ENCODE results near the gene PWWP2A. TPM values are rescaled to one million over a fixed set of nuclear protein-coding genes. Genes with fewer than 3 reads are reported as not detected.

PWWP2A gene
- total RNA-seq, 1 donor, result 26.8 TPM

DNA sequence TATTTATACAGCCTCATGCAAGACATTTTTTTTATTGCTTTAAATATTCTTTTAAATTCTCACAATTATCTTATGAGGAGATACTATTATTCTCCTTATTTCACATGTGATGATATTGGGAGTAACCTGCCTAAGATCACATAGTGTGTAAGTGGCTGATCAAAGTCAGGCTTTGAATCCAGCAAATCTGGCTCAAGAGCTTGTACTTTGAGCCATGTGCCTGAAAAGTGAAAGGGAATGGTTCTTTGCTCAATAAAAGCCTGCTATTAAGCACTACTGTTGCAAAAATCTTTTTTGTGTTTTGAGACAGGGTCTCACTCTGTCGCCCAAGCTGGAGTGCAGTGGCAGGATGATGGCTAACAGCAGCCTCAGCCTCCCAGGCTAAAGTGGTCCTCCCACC lies 35.1 kb downstream of the PWWP2A start:
- TF ChIP-seq, protein P1, sequence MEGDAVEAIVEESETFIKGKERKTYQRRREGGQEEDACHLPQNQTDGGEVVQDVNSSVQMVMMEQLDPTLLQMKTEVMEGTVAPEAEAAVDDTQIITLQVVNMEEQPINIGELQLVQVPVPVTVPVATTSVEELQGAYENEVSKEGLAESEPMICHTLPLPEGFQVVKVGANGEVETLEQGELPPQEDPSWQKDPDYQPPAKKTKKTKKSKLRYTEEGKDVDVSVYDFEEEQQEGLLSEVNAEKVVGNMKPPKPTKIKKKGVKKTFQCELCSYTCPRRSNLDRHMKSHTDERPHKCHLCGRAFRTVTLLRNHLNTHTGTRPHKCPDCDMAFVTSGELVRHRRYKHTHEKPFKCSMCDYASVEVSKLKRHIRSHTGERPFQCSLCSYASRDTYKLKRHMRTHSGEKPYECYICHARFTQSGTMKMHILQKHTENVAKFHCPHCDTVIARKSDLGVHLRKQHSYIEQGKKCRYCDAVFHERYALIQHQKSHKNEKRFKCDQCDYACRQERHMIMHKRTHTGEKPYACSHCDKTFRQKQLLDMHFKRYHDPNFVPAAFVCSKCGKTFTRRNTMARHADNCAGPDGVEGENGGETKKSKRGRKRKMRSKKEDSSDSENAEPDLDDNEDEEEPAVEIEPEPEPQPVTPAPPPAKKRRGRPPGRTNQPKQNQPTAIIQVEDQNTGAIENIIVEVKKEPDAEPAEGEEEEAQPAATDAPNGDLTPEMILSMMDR (IDR thresholded peaks at IDR 0.05; ENCODE audit: extremely low read depth, low read depth, low read length), result no peak
- no peaks in the 10 kb centered on the region for H3K36me3 ChIP-seq (ENCODE audit: insufficient read depth, low read length)
- H4K20me1 ChIP-seq (ENCODE audit: insufficient read depth, low read length), result peaks cover 3% of the 10 kb centered on the region
- H3K9me3 ChIP-seq (ENCODE audit: low read depth, low read length), result no peaks in the 10 kb centered on the region
- peaks cover 5% of the 10 kb centered on the region for H3K79me2 ChIP-seq (ENCODE audit: insufficient read depth, low read length)
- DNase-seq (ENCODE audit: insufficient read length, low spot score, missing footprints), result no peak
- H3K4me3 ChIP-seq (ENCODE audit: insufficient read depth, low read length), result no peak overlapping the region
- no peak overlapping the region for H3K27ac ChIP-seq (ENCODE audit: low read depth, low read length)
- peaks cover 27% of the 10 kb centered on the region for H3K4me1 ChIP-seq (ENCODE audit: insufficient read depth, low read length)
- H2AFZ ChIP-seq (ENCODE audit: low read length), result no peak overlapping the region
- peak overlapping the region; percentile 86 for H3K4me2 ChIP-seq (ENCODE audit: insufficient read depth, low read length)
- no peaks in the 10 kb centered on the region for H3K27me3 ChIP-seq (ENCODE audit: insufficient read depth, low read length)

DNA sequence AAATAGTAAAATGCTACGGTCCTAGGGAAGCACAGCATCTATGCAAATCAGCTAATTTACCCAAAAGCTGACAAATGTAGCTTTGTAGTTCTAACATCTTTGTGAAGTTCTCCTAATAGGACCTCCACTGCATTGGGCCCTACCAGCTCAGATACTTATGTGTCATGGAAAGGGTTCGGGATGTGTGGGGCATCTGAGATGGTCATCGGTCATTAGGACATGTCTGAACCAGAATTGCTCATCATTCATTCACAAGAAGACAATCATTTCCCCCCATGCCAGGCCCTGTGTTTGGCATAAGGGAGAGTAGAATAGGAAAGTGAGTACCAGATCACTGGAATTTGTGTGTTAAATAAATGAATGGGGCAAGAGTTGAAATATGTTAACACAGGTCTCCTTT lies 35.7 kb downstream of the PWWP2A start:
- DNase-seq (ENCODE audit: insufficient read length, low spot score, missing footprints), result peak; percentile 68

GRCh38 chr5:160082614-160083500 lies 36.4 kb downstream of the PWWP2A start:
- Histone ChIP-seq H4K20me1 (ENCODE audit: insufficient read depth, low read length) (peaks cover 3% of the 10 kb centered on the region), H3K4me3 (ENCODE audit: insufficient read depth, low read length) (peak overlapping the region; percentile 55), H3K36me3 (ENCODE audit: insufficient read depth, low read length) (peaks cover 4% of the 10 kb centered on the region), H3K4me2 (ENCODE audit: insufficient read depth, low read length) (peak overlapping the region; percentile 86), H3K27ac (ENCODE audit: low read depth, low read length) (peak overlapping the region; percentile 79), H3K9me3 (ENCODE audit: low read depth, low read length) (no peaks in the 10 kb centered on the region), H3K27me3 (ENCODE audit: insufficient read depth, low read length) (no peaks in the 10 kb centered on the region), H3K79me2 (ENCODE audit: insufficient read depth, low read length) (peaks cover under 1% of the 10 kb centered on the region), H3K4me1 (ENCODE audit: insufficient read depth, low read length) (peaks cover 27% of the 10 kb centered on the region), H2AFZ (ENCODE audit: low read length) (no peak overlapping the region)
- DNase-seq (ENCODE audit: insufficient read length, low spot score, missing footprints), result peak; percentile 87
- TF ChIP-seq, protein P1 (IDR thresholded peaks at IDR 0.05; ENCODE audit: extremely low read depth, low read depth, low read length), result no peak

More for the DNA sequence above, 35.7 kb downstream of the PWWP2A start:
- H3K4me3 ChIP-seq (ENCODE audit: insufficient read depth, low read length), result peak overlapping the region; percentile 55
- TF ChIP-seq, protein P1 (IDR thresholded peaks at IDR 0.05; ENCODE audit: extremely low read depth, low read depth, low read length), result no peak
- peak overlapping the region; percentile 79 for H3K27ac ChIP-seq (ENCODE audit: low read depth, low read length)
- peaks cover 27% of the 10 kb centered on the region for H3K4me1 ChIP-seq (ENCODE audit: insufficient read depth, low read length)
- peaks cover 3% of the 10 kb centered on the region for H3K79me2 ChIP-seq (ENCODE audit: insufficient read depth, low read length)
- peaks cover 4% of the 10 kb centered on the region for H3K36me3 ChIP-seq (ENCODE audit: insufficient read depth, low read length)
- H4K20me1 ChIP-seq (ENCODE audit: insufficient read depth, low read length), result peaks cover 3% of the 10 kb centered on the region
- H3K4me2 ChIP-seq (ENCODE audit: insufficient read depth, low read length), result peak overlapping the region; percentile 86
- H3K9me3 ChIP-seq (ENCODE audit: low read depth, low read length), result no peaks in the 10 kb centered on the region
- no peak overlapping the region for H2AFZ ChIP-seq (ENCODE audit: low read length)
- H3K27me3 ChIP-seq (ENCODE audit: insufficient read depth, low read length), result no peaks in the 10 kb centered on the region

- H3K27me3 ChIP-seq (ENCODE audit: insufficient read depth, low read length), result no peaks in the 10 kb centered on the region
- TF ChIP-seq, protein P1 (IDR thresholded peaks at IDR 0.05; ENCODE audit: extremely low read depth, low read depth, low read length), result no peak
- peaks cover 3% of the 10 kb centered on the region for H4K20me1 ChIP-seq (ENCODE audit: insufficient read depth, low read length)
- H3K27ac ChIP-seq (ENCODE audit: low read depth, low read length), result no peak overlapping the region
- no peak overlapping the region for H2AFZ ChIP-seq (ENCODE audit: low read length)
- H3K9me3 ChIP-seq (ENCODE audit: low read depth, low read length), result no peaks in the 10 kb centered on the region
- DNase-seq (ENCODE audit: insufficient read length, low spot score, missing footprints), result no peak
- H3K79me2 ChIP-seq (ENCODE audit: insufficient read depth, low read length), result no peaks in the 10 kb centered on the region
- H3K36me3 ChIP-seq (ENCODE audit: insufficient read depth, low read length), result peaks cover 4% of the 10 kb centered on the region
- H3K4me2 ChIP-seq (ENCODE audit: insufficient read depth, low read length), result no peak overlapping the region
- H3K4me1 ChIP-seq (ENCODE audit: insufficient read depth, low read length), result peaks cover 27% of the 10 kb centered on the region
- no peak overlapping the region for H3K4me3 ChIP-seq (ENCODE audit: insufficient read depth, low read length)
Observed at GRCh38 chr5:160081495-160081894, 37.8 kb downstream of the PWWP2A start.
